GM18867 (cell line): ENCODE results near the gene CBFA2T3.

ENCODE experiments used
- ATAC-seq: cut with Tn5 transposase; IDR thresholded peaks from one replicate; pipeline ENCODE4 v1.9.1; 2021; ENCODE audit warnings: mild to moderate bottlenecking, moderate library complexity; ENCODE audit not compliant: unreplicated experiment

The CBFA2T3 gene

DNA sequence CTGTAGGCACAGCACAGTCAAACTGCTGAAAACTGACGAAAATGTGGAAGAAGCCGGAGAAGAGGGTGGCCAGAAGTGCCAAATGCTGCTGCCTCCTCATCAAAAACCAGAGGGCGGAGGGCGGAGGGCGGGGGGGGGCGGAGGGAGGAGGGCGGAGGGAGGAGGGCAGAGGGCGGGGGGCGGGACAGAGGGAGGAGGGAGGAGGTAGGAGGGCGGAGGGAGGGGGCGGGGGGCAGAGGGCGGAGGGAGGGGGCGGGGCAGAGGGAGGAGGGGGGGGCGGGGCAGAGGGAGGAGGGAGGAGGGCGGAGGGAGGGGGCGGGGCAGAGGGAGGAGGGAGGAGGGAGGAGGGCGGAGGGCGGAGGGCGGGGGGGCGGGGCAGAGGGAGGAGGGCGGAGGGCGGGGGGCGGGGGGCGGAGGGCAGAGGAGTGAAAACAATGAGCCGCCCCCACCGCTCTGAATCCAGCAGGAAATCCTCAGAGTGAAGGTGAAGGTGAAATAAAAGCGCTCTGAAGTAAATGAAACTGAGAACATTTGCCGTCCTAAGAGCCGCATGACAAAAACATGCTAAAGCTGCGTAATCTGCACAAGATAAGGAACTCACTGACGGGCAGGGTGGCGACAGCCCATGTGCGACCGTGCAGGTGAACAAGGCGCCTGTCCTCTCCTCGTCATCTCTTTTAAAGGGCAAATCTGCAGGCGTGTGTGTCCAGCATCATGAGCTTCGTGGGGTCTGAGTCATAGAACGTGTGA lies 22.6 kb upstream of the CBFA2T3 start:
- no peak for ATAC-seq

- no peak for ATAC-seq
Observed at GRCh38 chr16:88995746-88996535, 18.9 kb upstream of the CBFA2T3 start.

- no peak for ATAC-seq
Observed at GRCh38 chr16:88995194-88995593, 18.2 kb upstream of the CBFA2T3 start.

GRCh38 chr16:88994695-88995094 lies 17.7 kb upstream of the CBFA2T3 start:
- ATAC-seq, result no peak

GRCh38 chr16:88993946-88994600 lies 17.1 kb upstream of the CBFA2T3 start:
- ATAC-seq, result no peak

DNA sequence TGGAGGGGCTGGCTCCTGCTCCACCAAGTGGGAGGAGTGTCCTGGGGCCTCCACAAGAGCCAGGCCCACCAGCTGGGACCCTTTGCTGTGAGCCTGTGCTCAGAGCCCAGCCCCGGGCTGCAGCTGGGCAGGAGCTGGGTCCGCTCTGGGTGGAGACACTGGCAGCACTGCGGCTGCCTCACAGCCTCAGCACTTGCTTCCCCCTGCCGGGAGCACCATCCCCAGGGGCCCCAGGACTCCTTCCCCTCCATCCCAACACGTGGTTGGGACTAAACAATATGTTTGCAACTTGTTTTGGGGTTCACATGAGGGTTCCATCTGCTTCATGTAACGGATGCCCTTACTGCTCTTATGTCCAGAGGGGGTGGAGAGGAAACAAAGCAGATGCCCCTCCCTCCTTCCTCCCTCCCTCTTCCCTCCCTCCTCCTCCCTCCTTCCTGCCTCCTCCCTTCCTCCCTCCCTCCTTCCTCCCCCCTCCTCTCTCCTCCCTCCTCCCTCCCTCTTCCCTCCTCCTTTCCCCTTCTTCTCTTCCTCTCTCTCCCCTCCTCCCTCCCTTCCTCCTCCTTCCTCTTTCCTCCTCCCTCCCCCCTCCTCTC lies 16.3 kb upstream of the CBFA2T3 start:
- no peak for ATAC-seq

DNA sequence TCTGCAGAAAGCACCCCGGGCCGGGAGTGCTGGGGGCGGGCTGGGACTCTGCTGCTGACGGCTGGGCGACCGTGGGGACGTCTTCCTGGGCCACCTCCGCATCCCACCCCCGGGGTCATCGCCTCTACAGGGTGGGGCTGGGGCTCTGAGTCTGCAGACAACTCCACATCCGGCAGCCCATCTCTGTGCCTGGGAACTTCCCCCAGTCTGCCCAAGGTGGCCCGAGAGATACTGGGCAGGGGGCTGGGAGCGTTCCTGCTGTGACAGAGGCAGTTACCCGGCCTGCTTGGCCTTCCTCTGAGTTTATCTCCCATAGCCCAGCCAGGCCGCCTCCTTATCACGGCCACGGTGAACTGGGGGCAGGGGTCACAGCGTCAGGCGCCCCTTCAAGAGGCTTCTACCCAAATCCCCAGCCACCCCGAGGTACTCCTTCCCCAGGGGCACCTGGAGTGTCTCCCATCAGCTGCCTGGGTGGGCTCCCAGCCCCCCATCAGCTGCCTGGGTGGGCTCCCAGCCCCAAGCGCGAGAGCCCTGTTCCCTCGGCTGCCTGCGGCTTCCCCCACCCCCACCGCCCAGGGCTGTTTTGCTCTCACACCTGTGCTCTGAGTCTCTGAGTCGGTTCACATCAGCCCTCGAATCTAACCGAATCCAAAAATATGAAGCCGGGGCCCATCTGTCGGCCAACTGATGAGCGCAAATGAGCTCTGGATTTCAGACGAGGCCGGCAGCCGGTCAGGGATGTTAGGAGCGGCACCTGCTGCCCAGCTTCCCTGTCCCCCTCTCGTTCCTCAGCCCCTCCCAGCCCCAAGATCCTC lies 15.6 kb upstream of the CBFA2T3 start:
- no peak for ATAC-seq

GRCh38 chr16:88991813-88992350 lies 14.9 kb upstream of the CBFA2T3 start:
- no peak for ATAC-seq

GRCh38 chr16:88989852-88990547 lies 13.0 kb upstream of the CBFA2T3 start:
- no peak for ATAC-seq

GRCh38 chr16:88988980-88989811 lies 12.2 kb upstream of the CBFA2T3 start:
- no peak for ATAC-seq

GRCh38 chr16:88985521-88985920 lies 8.5 kb upstream of the CBFA2T3 start:
- no peak for ATAC-seq

DNA sequence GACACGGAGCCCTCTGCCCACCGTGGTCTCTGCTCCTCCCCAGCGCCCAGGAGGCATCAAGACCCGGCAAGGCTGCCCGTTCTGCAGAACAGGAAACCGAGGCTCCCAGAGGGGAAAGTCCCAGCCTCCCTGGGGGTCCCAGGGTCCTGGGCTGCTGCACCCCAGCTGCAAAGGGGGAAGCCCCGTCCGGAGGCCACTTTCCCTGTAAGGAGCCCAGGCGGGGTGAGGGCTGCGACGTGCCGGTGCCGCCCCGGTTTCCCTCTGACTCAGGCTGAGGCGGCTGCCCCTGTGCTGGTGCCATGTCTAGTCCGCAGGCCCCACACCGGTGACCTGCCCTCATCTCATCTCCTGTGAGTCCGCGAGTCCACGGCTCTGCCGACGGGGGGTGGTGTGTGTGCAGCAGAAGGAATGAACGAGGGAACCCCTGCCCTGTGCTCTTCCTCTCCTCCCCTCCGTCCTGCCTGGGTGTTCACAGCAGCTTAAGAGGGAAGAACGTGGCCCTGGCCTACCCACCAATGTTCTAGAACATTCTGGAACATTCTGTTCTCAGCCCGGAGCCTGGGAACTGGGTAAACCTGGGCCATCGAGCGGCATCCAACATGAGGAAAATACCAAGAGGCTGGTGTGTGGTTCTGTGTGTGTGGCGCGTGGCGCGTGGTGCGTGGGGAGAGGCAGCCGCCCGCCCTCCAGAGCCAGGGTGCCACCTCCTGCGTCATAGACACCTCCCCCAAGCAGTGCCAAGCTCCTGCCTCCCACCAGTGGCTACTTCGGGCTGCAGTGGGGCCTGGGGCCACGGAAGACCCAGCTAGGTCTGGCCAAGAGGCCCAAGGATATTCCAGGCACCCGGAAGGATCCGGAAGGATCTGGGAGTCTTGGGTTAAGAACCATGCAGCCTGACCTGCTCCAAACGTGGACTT lies 7.0 kb upstream of the CBFA2T3 start:
- no peak for ATAC-seq

- no peak for ATAC-seq
Observed at GRCh38 chr16:88983165-88983564, 6.2 kb upstream of the CBFA2T3 start.

DNA sequence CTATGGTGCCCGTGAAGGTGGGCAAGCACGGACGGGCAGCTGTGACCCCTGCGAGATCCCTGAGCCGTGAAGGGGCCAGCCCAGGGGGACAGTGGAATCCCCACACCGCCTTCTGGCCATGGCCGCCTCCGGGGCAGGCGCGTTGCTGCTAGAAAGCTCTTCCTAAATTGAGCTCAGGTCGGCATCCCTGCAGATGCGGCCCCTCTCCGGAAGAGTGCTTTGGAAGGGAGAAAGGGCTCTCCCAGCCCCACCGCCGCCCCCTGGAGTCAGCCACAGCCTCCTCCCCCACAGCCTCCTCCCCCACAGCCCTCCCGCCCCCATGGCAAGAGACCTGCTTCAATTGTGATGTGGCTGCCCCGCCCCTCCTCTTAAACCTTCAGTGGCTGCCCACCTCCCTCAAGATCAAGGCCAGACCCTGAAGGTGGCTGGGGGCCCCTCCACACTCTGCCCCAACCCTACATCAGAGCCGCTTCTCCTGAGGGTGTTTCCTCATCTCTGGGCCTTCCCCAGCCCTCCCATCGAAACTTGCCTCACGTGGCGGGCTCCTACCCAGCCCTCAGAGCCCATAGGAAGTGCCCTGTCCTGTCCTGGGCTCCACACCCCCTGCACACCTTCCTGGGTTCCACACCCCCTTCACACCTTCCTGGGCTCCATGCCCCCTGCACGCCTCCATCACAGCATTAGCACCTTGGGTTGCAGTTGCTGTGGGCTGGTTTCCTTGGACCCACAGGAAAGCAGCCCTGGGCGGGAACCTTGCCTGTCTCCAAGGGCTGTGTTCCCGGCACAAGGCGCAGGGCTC lies 5.5 kb upstream of the CBFA2T3 start:
- ATAC-seq, result no peak

GRCh38 chr16:88979353-88980015 lies 2.5 kb upstream of the CBFA2T3 start:
- no peak for ATAC-seq

DNA sequence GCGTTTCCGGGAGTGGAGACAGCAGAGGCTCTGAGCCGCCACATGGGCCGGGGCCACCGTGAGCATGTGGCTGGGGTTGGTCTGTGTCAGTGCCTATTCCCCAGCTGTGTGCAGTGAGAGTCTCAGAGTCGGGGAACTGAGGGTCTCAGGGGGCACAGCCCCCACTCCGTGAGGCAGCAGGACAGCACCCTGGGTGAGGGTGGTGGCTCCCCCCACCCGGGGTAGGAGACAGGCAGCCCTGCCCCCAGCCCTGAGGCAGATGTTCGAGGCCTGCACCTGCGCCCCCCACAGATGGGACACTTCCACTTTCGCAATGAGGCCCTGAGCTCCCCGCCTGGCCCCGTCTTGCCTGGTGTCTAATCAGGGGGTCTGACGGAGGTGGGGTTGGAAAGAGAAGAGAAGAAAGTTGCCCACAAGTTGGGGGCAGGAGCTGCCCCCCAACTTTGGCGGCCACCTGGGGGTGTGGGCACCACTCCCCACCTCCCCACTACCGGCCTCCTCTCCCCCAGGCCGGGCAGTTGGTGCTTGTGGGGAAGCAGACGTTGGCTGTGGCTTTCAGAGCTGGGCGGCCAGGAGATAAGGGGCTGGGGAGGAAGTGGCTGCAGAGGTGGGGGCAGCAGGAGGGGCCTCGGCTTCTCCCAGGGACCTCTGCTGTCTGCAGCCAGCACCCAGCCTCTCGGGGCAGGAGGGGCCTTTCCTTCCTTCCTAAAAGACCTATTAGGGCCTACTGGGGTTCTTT lies 1.8 kb upstream of the CBFA2T3 start:
- peak; percentile 41 for ATAC-seq
